ENCODE results near the gene FBXO3.

DNA sequence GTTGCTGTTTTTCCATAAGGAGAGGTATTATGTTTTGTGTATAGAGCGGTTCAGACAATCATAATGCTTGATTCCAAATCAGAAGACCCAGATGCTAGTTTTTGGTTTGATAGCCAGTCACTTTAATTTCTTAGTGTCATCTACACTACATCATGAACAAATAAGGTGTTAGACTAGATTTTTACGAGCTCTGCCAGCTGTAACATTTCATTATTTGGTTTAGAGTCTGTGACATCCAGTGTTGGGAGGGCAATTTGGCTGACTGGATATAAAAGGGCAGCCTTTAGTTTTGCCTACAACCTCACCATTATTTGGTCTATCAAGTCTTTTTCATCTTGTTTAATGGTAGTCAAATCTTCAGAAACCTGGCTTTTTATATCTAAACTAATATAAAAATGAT, 30.2 kb upstream of the FBXO3 start:
- TF ChIP-seq SRSF9 (IDR thresholded peaks at IDR 0.05; ENCODE audit: borderline replicate concordance, low read depth, low read length) (no peak), GATAD2A (IDR thresholded peaks at IDR 0.05) (no peak), ZEB2 (IDR thresholded peaks at IDR 0.05) (no peak)
